ENCODE data around the gene ZSCAN5B.

ZSCAN5B gene

GRCh38 chr19:56191711-56192110 lies 5.9 kb downstream of the ZSCAN5B start:
- H3F3A ChIP-seq (ENCODE audit: insufficient read depth, low read length), result no peaks in the 10 kb centered on the region
- no peak overlapping the region for H3K27ac ChIP-seq (ENCODE audit: low read length)
- no peaks in the 10 kb centered on the region for H3K9me3 ChIP-seq (replicated peaks; ENCODE audit: insufficient read depth, low read length)
- H3K79me2 ChIP-seq (ENCODE audit: low read length), result no peaks in the 10 kb centered on the region
- no peak for DNase-seq
- no peak overlapping the region for H3K4me2 ChIP-seq (ENCODE audit: low read depth, low read length)
- H3K36me3 ChIP-seq (replicated peaks; ENCODE audit: insufficient read depth, low read length), result no peaks in the 10 kb centered on the region
- TF ChIP-seq EZH2 (optimal IDR thresholded peaks at IDR 0.05; ENCODE audit: low read depth, low read length), result no peak
- TF ChIP-seq CTCF (IDR thresholded peaks at IDR 0.05; ENCODE audit: low read length), result no peak
- no peak for TF ChIP-seq EZH2phosphoT487 (IDR thresholded peaks at IDR 0.05; ENCODE audit: low read length)
- H2AFZ ChIP-seq (ENCODE audit: low read length), result no peak overlapping the region
- no peak overlapping the region for H3K9ac ChIP-seq (ENCODE audit: low read length)
- H3K4me1 ChIP-seq (ENCODE audit: low read length), result no peaks in the 10 kb centered on the region
- H3K9me2 ChIP-seq (replicated peaks; ENCODE audit: insufficient read depth, low read length), result no peaks in the 10 kb centered on the region
- H3K27me3 ChIP-seq (replicated peaks; ENCODE audit: insufficient read depth, low read length), result peaks cover 45% of the 10 kb centered on the region
- no peaks in the 10 kb centered on the region for H4K20me1 ChIP-seq (ENCODE audit: insufficient read depth, low read length)
- no peak overlapping the region for H3K4me3 ChIP-seq (ENCODE audit: low read length)

- H3F3A ChIP-seq (ENCODE audit: insufficient read depth, low read length), result no peaks in the 10 kb centered on the region
- no peak for TF ChIP-seq CTCF (IDR thresholded peaks at IDR 0.05; ENCODE audit: low read length)
- no peak for TF ChIP-seq EZH2phosphoT487 (IDR thresholded peaks at IDR 0.05; ENCODE audit: low read length)
- no peak for TF ChIP-seq EZH2 (optimal IDR thresholded peaks at IDR 0.05; ENCODE audit: low read depth, low read length)
- H3K9ac ChIP-seq (ENCODE audit: low read length), result no peak overlapping the region
- DNase-seq, result no peak
- no peaks in the 10 kb centered on the region for H3K9me2 ChIP-seq (replicated peaks; ENCODE audit: insufficient read depth, low read length)
- no peaks in the 10 kb centered on the region for H3K36me3 ChIP-seq (replicated peaks; ENCODE audit: insufficient read depth, low read length)
- no peaks in the 10 kb centered on the region for H3K9me3 ChIP-seq (replicated peaks; ENCODE audit: insufficient read depth, low read length)
- no peaks in the 10 kb centered on the region for H4K20me1 ChIP-seq (ENCODE audit: insufficient read depth, low read length)
- H3K4me2 ChIP-seq (ENCODE audit: low read depth, low read length), result no peak overlapping the region
- no peak overlapping the region for H3K27ac ChIP-seq (ENCODE audit: low read length)
- no peak overlapping the region for H3K4me3 ChIP-seq (ENCODE audit: low read length)
- H3K27me3 ChIP-seq (replicated peaks; ENCODE audit: insufficient read depth, low read length), result peaks cover 40% of the 10 kb centered on the region
- no peaks in the 10 kb centered on the region for H3K4me1 ChIP-seq (ENCODE audit: low read length)
- H2AFZ ChIP-seq (ENCODE audit: low read length), result no peak overlapping the region
- H3K79me2 ChIP-seq (ENCODE audit: low read length), result no peaks in the 10 kb centered on the region
Observed at GRCh38 chr19:56191115-56191514, 6.5 kb downstream of the ZSCAN5B start.

- H3K9me3 ChIP-seq (replicated peaks; ENCODE audit: insufficient read depth, low read length), result no peaks in the 10 kb centered on the region
- no peaks in the 10 kb centered on the region for H4K20me1 ChIP-seq (ENCODE audit: insufficient read depth, low read length)
- no peak overlapping the region for H3K4me3 ChIP-seq (ENCODE audit: low read length)
- no peaks in the 10 kb centered on the region for H3K79me2 ChIP-seq (ENCODE audit: low read length)
- H3K4me1 ChIP-seq (ENCODE audit: low read length), result no peaks in the 10 kb centered on the region
- H3K27ac ChIP-seq (ENCODE audit: low read length), result no peak overlapping the region
- no peaks in the 10 kb centered on the region for H3K9me2 ChIP-seq (replicated peaks; ENCODE audit: insufficient read depth, low read length)
- no peaks in the 10 kb centered on the region for H3F3A ChIP-seq (ENCODE audit: insufficient read depth, low read length)
- H3K9ac ChIP-seq (ENCODE audit: low read length), result no peak overlapping the region
- H3K27me3 ChIP-seq (replicated peaks; ENCODE audit: insufficient read depth, low read length), result peaks cover 46% of the 10 kb centered on the region
- H2AFZ ChIP-seq (ENCODE audit: low read length), result no peak overlapping the region
- H3K36me3 ChIP-seq (replicated peaks; ENCODE audit: insufficient read depth, low read length), result no peaks in the 10 kb centered on the region
- TF ChIP-seq EZH2phosphoT487 (IDR thresholded peaks at IDR 0.05; ENCODE audit: low read length) (no peak), CTCF (IDR thresholded peaks at IDR 0.05; ENCODE audit: low read length) (no peak), EZH2 (optimal IDR thresholded peaks at IDR 0.05; ENCODE audit: low read depth, low read length) (no peak)
- H3K4me2 ChIP-seq (ENCODE audit: low read depth, low read length), result no peak overlapping the region
- no peak for DNase-seq
Observed at GRCh38 chr19:56189785-56190184, 7.8 kb downstream of the ZSCAN5B start.

Data from MM.1S (cell line).